GM12891 (cell line): Measurements from ENCODE around the gene CCDC158.

Source experiments
- POLR2A ChIP-seq: IDR thresholded peaks from 2 replicates; pipeline ENCODE4 v1.6.1; 2011; ENCODE audit warnings: low read depth, low read length, control low read depth
- POLR2AphosphoS5 ChIP-seq: IDR thresholded peaks from 2 replicates; pipeline ENCODE4 v1.6.1; 2011; ENCODE audit warnings: low read depth, low read length, control low read depth
- TAF1 ChIP-seq: IDR thresholded peaks from 2 replicates; pipeline ENCODE4 v1.6.1; 2011; ENCODE audit warnings: low read depth, low read length, control low read depth

- no peak for TF ChIP-seq TAF1
- TF ChIP-seq POLR2A = no peak
- no peak for TF ChIP-seq POLR2AphosphoS5
These were observed 5.3 kb upstream of the CCDC158 start for GRCh38 chr4:76426272-76426671.
